NCI-H1092 (cell line): Measurements from ENCODE around the gene CEMP1.
"Not testable (repeated sequence)": the region's sequence is repeated elsewhere in the genome, so short reads cannot be mapped to it uniquely, and the experiment has no call there.

Source experiments
- DNase-seq: peaks from one replicate; lab custom pipeline; 2025; lab: John Stamatoyannopoulos, UW

CEMP1 gene

DNA sequence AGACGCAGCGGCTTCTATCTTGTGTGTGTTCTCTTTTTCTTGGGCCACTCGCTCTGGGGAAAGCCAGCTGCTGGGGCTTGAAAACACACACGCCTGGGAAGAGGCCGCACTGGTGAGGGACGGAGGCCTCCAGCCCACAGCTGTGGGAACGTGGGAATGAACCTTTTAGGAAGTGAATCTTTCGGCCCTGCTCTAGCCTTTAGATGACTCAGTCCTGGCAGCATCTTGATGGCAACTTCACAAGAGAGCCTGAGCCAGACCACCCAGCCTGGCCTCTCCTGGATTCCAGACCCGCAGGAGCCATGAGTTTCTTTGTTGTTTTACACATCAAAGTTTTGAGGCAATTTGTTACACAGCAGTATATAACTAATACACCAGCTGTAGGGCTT lies 4.4 kb upstream of the CEMP1 start:
- no peak for DNase-seq

DNA sequence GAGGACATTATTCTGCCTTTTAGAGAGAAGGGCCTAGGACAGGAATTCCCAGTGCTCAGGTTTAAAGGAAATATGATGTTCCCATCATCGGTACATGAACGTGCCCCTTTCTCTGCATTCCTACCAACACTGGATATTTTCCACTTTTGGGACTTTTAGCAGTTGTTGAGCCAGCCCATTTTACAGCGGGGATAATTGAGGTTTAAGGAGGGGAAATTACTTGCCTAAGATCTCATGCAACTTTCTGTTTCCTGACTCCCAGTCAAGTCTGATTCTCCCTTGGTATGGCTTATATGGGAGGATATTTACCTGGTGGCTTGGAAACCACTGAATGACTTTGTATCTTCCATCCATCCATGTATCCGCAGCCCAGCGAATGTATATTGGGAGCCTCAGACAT lies 3.1 kb upstream of the CEMP1 start:
- not testable (repeated sequence) for DNase-seq

DNA sequence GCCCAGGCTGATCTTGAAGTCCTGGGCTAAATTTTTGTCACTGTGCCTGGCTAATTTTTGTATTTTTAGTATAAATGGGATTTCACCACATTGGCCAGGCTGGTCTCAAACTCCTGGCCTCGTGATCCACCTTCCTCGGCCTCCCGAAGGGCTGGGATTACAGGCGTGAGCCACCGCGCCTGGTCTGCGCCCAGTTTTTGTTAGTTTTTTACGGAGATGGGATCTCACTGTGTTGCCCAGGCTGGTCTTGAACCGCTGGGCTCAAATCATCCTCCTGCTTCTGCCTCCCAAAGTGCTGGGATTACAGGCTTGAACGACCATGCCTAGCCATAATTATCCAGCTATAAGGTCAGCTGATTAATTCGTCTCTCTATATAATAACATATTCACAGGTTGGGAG lies 2.7 kb upstream of the CEMP1 start:
- DNase-seq = no peak

DNA sequence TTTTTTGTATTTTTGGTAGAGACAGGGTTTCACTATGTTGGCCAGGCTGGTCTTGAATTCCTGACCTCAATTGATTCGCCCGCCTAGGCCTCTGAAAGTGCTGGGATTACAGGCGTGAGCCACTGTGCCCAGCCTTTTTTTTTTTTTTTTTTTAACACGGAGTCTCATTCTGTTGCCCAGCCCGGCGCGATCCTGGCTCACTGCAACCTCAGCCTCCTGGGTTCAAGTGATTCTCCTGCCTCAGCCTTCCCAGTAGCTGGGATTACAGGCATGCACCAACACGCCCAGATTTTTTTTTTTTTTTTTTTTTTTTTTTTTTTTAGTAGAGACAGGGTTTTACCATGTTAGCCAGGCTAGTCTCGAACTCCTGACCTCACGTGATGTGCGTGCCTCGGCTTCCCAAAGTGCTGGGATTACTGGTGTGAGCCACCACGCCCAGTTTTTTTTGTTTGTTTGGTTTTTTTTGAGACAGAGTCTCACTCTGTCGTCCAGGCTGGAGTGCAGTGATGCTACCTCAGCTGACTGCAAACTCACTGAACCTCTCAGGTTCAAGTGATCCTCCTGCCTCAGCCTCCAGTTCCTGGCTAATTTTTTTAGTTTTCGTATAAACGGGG lies 2.0 kb upstream of the CEMP1 start:
- DNase-seq = not testable (repeated sequence)

DNA sequence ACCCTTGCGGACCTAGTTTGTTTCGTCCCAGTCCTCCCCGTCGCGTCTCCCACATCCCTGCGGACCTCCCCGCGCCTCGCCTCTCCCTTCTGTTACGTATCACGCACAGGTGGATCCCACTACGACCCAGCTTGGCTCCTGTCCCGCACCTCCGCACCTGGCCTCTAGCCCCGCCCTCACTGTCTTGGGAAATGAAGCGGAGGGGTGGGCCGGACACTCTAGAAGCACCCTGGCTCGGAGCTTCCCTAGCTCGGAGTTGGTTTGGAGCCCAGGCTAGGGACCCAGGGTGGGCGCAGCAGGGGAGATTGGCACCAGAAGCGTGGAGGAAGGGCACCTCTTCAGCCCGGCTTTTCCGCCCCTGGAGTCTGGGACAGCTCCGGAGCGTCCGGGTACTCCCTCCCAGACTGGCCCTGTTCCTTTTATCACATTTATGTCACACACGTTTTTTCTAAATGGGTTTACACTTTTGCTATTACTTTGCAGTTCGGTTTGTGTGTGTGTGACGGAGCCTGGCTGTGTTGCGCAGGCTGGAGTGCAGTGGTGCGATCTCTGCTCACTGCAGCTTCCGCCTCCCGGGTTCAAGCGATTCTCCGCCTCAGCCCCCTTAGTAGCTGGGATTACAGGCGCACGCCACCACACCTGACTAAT lies 1.4 kb upstream of the CEMP1 start:
- no peak for DNase-seq

DNA sequence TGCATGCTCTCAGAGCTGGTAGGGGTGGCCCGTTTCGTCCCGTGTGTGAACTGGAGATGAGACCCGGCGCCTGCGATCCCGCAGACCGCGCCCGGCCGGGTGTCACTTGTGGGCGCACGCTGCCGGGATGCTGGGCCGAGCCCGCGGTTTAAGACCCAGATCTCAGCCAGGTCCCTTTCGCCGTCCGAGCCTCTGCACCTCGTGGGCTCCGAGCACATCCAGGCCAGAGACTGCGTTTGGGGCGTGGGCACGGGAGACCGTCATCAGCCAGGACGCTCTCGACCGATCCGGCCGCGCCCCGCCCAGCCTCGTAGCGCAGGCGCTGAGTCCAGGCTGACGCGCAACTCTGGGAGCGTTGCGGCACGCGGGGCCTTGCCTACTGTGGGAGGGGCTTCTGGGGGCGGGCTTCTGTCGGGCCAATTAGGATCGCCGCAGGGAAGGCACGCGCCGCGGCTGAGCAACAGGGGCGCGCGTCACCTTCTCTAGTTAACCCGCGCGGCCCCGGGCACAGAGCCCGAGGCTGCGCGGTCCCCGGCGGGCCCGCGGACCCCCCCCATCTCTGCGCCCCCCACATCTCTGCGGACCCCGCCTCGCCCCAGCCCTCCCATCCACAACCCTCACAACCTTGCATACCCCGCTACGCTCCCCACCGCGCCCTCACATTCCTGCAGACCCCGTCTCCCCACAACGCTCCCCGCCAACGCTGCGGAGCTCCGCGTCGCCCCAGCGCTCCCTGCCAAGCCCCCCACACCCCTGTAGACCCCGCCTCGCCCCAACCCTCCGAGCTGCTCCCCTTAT lies 687 bp upstream of the CEMP1 start:
- DNase-seq = peak; percentile 91

DNA sequence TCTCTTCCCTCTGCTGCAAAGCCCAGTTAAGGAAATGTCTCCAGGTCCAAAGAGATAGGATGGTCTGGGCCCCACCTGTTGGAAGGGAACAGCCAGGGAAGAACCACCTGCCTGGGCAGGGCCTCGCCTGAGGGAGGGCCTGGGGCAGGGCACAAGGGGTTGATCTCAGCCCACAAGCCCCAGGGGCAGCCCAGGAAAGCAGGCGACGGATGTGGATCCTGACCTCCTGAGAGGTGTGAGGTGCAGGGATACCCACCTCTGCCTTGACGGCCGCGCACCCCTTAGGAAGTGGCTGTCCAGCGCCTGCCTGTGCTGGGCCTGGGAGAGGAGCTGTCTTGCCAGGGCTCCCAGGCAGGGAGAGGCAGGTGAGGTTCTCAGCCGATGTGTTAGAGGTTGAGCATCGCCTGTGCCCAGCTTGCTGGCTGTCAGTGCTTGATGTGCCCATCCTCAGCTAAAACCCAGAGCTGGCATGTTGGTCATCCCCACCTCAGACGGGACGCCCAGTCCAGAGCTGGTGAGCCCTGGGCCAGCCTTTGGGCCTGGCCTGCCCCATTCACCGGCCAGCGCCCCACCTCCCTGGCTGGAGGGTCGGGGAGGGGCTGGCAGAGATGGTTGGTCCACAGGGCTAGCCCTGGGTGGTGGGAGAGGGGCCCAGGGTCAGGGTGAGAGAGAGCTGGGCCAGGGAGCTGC lies 434 bp downstream of the CEMP1 start:
- DNase-seq = no peak

DNA sequence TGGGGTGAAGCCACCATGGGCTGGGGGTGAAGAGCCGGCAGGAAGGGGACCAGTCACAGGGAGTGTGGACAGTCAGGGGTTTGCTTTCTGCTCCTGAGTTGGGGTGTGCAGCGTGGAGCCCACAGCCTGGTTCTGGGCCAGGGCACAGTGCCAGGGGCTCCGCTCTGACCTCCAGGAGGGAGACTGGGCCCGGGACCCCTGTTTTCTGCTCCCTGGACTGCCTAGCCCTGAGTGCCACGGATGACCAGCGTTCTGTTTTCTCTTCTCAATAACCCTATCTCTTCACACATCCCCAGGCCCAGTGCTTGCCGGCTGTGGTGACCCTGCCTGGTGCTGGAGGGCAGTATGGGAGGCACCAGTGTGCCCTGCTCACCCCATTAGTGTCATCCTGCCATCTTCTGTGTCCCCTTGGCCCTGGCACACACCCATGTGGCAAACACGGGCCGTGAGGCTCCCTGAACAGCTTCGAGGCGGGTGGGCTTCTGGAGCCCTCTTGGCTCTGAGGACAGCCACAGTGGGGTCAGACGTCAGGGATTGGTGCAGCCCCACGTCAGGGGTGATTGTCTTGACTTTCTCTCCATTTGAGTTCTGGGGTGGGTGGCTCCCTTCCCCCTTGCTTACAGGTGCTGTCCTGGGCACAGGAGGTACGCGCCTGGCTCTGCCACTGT lies 1.1 kb downstream of the CEMP1 start:
- no peak for DNase-seq

DNA sequence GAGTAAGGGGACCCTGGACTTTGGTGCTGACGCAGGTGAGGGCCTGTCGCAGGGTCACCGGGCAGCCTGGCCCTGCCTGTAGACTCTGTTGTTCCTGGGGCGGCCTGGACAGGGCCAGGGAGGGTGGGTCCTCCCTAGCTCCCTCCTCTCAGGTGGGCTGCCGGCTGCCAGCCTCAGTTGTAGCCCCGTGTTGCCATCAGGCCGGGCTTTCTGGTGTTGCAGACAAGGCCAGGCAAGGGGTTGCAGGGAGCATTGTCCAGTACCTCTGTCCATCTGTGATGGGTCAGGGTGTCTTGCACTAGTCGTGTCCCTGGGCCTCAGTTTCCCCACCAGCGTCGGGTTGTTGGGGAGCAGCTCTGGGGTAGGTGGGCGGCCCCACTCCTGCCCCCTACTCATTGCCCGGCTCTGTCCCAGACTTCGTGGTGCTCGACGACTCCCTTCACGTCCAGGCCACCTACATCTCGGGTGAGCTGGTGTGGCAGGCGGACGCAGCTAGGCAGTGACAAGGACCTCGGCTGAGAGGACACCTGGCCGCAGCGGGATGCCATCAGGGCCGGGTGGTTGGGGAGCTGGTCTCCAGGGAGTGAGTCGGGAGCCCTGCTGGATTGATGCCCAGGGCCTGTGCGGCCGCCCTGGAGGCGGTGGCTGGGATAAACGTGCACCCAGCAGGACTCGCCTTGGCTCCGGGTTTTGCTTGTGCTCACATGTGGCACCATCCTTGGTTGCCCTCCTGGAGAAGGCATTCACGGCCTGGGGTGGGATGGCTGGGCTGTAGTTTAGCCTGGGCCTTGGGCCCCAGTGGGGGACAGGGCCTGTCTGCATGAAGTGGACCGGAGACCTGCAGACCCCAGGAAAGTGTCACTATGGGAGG lies 1.9 kb downstream of the CEMP1 start:
- no peak for DNase-seq

DNA sequence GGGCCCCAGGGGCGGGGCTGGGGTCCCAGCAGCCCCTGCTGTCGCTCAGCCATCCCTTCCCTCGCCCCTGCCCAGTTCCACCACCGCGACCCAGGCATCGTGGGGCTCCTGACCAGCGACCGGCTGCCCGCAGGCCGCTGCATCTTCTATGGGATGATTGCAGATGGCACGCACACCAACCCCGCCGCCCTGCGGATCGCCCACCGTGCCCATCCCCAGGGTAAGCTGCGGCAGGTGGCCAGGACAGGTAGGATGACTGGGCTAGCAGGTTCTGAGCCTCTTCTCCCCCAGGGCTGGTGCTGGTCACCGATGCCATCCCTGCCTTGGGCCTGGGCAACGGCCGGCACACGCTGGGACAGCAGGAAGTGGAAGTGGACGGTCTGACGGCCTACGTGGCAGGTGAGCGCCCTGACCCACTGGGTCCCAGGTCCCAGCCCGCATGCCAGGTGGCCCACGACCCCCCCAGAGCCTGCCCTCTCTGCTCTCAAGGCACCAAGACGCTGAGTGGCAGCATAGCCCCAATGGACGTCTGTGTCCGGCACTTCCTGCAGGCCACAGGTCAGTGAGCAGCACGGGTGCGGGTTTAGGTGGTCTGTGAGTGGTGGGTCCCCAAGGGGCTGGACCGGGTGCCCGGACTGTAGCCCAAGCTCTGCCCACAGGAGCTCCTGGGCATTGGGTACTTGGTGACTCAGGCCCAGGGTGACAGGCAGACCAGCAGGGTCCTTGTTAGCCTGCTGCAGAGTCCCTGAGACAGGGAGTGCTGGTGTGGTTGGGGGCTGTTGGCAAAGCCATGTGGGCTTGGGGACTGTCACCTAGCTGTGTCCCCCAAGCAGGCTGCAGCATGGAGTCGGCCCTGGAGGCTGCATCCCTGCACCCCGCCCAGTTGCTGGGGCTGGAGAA lies 2.8 kb downstream of the CEMP1 start:
- no peak for DNase-seq

DNA sequence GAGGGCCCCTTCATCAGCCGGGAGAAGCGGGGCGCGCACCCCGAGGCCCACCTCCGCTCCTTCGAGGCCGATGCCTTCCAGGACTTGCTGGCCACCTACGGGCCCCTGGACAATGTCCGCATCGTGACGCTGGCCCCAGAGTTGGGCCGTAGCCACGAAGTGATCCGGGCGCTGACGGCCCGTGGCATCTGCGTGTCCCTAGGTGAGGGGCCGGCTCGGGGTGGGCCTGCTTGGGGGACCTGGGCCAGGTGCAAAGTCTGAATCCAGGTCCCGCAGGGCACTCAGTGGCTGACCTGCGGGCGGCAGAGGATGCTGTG lies 3.5 kb downstream of the CEMP1 start:
- DNase-seq = no peak

DNA sequence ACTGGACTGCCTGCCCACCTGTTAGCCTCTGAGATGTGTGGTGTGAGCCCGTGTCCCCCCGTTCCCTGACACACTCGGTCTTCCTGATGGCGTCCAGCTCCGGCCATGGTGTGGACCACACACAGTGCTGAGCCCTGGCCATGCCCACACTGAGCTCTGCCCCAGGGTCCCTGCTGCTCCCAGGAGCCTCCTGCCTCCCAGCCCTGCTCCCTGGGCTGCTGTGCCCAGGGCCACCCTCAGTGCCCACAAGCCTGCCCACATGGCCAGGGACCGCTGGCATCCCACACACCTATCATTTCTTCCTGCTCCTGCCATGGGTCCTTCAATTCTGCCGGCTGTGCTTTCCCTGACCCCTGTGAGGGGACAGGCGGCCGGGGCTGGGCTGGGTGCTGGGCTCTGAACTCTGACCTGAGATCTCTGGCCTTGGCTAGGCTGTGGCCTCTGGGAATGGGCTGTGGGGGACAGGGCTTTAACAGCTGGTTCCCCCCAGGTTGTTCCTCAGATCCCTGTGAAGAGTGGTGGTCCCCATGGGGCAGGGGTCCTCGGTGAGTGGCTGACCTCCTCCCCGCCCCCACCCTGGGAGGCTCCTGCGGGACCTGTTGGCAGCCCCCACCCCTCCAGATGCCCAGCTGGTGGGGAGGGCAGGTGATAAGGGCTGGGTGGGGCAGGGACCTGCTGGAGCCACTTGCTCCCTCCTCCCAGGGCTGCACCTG lies 4.0 kb downstream of the CEMP1 start:
- no peak for DNase-seq

DNA sequence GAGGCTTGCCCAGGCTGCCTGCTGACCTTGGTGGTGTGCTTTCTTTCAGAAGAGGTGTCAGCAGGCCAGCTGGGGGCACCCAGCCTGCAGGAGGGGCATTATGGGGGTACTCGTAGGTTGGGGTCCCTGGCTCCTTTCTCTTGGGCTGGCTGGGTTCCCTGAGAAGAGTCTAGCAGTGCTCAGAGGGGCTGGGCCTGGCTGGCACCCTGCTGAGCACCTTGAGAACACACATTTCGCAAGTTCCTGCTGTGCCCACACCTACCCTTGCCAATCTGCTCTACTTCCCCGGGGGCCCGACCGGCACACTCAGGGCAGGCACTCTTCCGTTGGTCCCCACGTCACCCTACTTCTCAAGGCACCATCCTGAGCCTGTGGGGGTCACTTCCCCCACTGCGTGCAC lies 5.1 kb downstream of the CEMP1 start:
- no peak for DNase-seq

DNA sequence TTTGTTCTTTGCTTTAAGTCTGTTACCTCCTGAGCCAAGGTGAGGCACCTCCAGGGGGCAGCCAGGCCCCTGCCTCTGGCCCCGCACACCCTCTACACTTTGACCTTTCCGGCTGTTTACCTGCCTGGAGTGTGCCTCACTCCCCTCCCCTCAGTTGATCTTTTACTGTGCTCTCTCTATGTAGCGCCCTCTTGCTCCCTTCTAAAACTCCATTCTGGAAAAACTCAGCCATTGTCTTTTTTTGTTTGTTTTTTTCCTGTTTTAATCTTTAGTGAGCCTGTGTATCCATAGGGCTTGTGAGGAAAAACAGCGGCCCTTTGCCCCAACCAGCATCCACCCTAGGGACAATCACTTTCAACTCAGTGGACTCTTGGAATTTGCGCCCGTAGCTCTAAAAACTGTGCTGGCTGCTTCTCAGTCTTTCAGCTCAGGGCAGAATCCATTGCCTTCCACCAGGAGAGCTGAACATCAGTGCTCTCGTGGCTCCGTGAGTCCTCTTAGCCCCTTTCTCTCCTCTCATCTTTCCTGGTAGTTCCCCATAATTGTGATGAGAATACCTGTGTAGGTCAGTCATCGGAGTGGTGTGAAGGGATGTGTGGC lies 6.8 kb downstream of the CEMP1 start:
- no peak for DNase-seq

DNA sequence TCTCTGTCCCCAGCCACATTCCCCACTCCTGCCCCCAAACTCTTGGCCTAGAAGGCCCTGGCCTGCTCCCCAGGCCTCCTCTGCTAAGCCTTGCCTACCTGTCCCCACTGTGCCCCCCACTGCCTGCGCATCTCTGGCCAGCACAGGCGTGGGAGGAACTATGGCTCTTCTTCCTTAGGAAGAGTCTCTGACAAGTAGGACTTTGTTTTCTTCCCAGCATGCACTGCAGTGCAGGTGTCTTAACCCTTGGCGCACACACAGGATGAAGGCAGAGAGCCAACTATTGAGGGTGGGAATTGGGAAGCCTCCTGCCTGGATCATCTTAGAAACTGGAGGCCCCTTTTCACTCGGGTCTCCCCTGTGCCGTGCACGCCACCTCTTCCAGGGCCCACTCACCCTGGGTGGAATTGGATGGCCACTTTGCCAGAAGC lies 7.4 kb downstream of the CEMP1 start:
- no peak for DNase-seq

DNA sequence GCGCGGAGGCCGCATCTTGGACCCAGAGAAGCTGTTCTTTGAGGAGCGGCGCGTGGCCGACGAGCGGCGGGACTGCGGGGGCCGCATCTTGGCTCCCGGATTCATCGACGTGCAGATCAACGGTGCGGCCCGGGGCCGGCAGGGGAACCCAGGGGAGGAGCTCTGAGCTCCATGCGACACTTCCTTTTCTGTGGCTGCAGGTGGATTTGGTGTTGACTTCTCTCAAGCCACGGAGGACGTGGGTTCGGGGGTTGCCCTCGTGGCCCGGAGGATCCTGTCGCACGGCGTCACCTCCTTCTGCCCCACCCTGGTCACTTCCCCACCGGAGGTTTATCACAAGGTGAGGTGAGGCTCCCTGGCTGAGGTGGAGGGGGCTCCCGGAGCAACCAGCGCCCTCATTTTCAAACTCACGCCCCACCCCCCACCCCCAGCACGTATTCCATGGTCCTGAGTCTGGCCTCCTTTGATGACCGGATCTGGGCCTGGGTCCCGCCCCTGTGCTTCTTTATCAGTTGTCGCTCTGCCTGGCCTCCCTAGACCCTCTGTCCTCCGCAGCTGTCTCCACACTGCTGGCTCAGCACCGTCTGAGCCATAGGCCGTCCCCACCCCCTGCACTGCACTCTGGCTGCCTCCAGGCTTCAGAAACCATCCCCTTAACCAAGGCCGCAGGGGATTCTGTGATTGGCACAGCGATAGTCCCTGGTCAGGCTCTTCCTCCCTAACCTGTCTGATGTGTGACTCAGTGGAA lies 10.2 kb downstream of the CEMP1 start:
- no peak for DNase-seq

DNA sequence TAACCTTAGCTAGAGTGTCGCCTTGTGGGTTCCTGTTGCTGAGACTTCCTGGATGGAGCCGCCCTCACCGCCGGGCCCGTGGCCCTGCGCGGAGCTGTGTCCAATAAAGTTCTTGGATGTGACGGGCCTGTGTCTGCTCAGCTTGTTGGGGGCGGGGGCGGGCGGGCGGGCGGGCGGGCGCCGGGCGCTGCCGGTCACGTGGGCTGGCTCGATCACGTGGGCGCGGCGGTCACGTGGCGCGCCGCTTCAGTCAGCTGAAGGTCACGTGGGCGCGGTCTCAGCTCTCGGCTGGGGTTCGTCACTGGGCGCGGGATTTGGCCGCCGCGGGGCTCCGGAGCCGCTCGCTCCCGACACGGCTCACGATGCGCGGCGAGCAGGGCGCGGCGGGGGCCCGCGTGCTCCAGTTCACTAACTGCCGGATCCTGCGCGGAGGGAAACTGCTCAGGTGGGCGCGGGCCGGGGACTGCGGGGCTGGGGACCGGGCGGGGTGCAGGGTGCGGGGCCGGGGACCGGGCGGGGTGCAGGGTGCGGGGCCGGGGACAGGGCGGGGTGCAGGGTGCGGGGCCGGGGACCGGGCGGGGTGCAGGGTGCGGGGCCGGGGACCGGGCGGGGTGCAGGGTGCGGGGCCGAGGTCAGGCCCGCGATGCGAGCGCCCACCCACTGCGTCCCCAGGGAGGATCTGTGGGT lies 11.0 kb downstream of the CEMP1 start, which contains the start of gene AMDHD2:
Gene AMDHD2 (plus strand): TSS at position 275 of the 687 bp plus-strand sequence. CDS start 88 bp downstream, at position 363.
- DNase-seq = peak; percentile 81

DNA sequence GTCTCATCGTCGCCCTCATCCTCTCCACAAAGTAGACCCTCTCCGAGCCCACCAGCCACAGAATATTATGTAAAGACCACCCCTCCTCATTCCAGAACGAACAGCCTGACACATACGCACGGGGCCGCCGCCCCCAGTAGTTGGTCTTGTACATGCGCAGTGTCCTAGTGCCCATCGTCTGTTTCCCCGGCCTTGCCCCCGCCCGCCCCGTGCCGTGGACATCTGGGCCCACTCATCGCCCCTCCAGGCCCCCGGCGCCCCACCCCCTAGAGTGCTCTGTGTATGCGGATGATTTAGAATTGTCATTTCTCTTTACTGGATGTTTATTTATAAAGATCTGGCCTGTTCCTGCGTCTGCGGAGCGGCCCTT lies 11.5 kb downstream of the CEMP1 start:
- DNase-seq = no peak
